ACC112 (cell line): ENCODE results near the gene SEMA4D.
"Not testable (repeated sequence)": the region's sequence is repeated elsewhere in the genome, so short reads cannot be mapped to it uniquely, and the experiment has no call there.

Experiments
- H2AFZ ChIP-seq: fragments of 200-600 bp; sonication (generic); one replicate; pipeline ENCODE4 v1.6.0; 2017; ENCODE audit warnings: antibody characterized with exemption, low read length; ENCODE audit not compliant: unreplicated experiment
- H3K27ac ChIP-seq: fragments of 200-600 bp; sonication (generic); 2 replicates; pipeline ENCODE4 v1.5.1; 2014; ENCODE audit warnings: low read depth, mild to moderate bottlenecking, antibody characterized with exemption, low read length, moderate library complexity
- H3K27me3 ChIP-seq: fragments of 200-600 bp; sonication (generic); 2 replicates; pipeline ENCODE4 v1.6.1; 2014; ENCODE audit warnings: mild to moderate bottlenecking, antibody characterized with exemption, low read length, moderate library complexity, mixed read lengths; ENCODE audit not compliant: insufficient read depth
- H3K36me3 ChIP-seq: fragments of 200-600 bp; sonication (generic); 2 replicates; pipeline ENCODE4 v1.6.1; 2016; ENCODE audit warnings: mild to moderate bottlenecking, antibody characterized with exemption, low read length, moderate library complexity, mixed read lengths; ENCODE audit not compliant: insufficient read depth
- H3K4me1 ChIP-seq: fragments of 200-600 bp; sonication (generic); one replicate; pipeline ENCODE4 v1.6.1; 2016; ENCODE audit warnings: low read length, mixed read lengths; ENCODE audit not compliant: insufficient read depth, unreplicated experiment, control insufficient read depth
- H3K4me3 ChIP-seq: fragments of 200-600 bp; sonication (generic); 2 replicates; pipeline ENCODE4 v1.5.1; 2014; ENCODE audit warnings: mild to moderate bottlenecking, low read depth, low read length
- H3K79me2 ChIP-seq: fragments of 200-600 bp; sonication (generic); one replicate; pipeline ENCODE4 v1.6.0; 2016; ENCODE audit warnings: low read length; ENCODE audit not compliant: control insufficient read depth, unreplicated experiment, insufficient read depth

Gene SEMA4D

GRCh38 chr9:89377411-89377810 lies 120.5 kb downstream of the SEMA4D start:
- no peaks in the 10 kb centered on the region for H3K79me2 ChIP-seq
- no peak overlapping the region for H2AFZ ChIP-seq
- no peaks in the 10 kb centered on the region for H3K4me1 ChIP-seq
- H3K27ac ChIP-seq: no peak overlapping the region
- H3K27me3 ChIP-seq: peaks cover 3% of the 10 kb centered on the region; the same call in 1 of the 2 replicates
- no peak overlapping the region for H3K4me3 ChIP-seq
- H3K36me3 ChIP-seq: no peaks in the 10 kb centered on the region

- H3K79me2 ChIP-seq: no peaks in the 10 kb centered on the region
- no peak overlapping the region for H3K4me3 ChIP-seq
- H2AFZ ChIP-seq: no peak overlapping the region
- H3K27ac ChIP-seq: no peak overlapping the region
- H3K36me3 ChIP-seq: no peaks in the 10 kb centered on the region
- H3K27me3 ChIP-seq: peaks cover 3% of the 10 kb centered on the region; the same call in 1 of the 2 replicates
- no peaks in the 10 kb centered on the region for H3K4me1 ChIP-seq
Observed at GRCh38 chr9:89376741-89377351, 121.1 kb downstream of the SEMA4D start.

- Histone ChIP-seq H2AFZ (no peak overlapping the region), H3K27me3 (peaks cover 3% of the 10 kb centered on the region; the same call in 1 of the 2 replicates), H3K79me2 (no peaks in the 10 kb centered on the region), H3K36me3 (no peaks in the 10 kb centered on the region), H3K27ac (no peak overlapping the region), H3K4me1 (no peaks in the 10 kb centered on the region), H3K4me3 (no peak overlapping the region)
Observed at GRCh38 chr9:89376286-89376685, 121.6 kb downstream of the SEMA4D start.

- no peak overlapping the region for H3K27ac ChIP-seq
- H3K4me3 ChIP-seq: no peak overlapping the region
Observed at GRCh38 chr9:89375191-89375760, 122.6 kb downstream of the SEMA4D start.

GRCh38 chr9:89374176-89374575 lies 123.7 kb downstream of the SEMA4D start:
- Histone ChIP-seq H3K27me3 (peaks cover 3% of the 10 kb centered on the region; the same call in 1 of the 2 replicates), H2AFZ (no peak overlapping the region), H3K27ac (no peak overlapping the region), H3K36me3 (no peaks in the 10 kb centered on the region), H3K4me1 (no peaks in the 10 kb centered on the region), H3K4me3 (no peak overlapping the region), H3K79me2 (no peaks in the 10 kb centered on the region)

More at GRCh38 chr9:89375191-89375760, 122.6 kb downstream of the SEMA4D start:
- no peak overlapping the region for H2AFZ ChIP-seq
- H3K27me3 ChIP-seq: peaks cover 3% of the 10 kb centered on the region; the same call in 1 of the 2 replicates
- H3K36me3 ChIP-seq: no peaks in the 10 kb centered on the region
- no peaks in the 10 kb centered on the region for H3K4me1 ChIP-seq
- H3K79me2 ChIP-seq: no peaks in the 10 kb centered on the region

- H3K4me3 ChIP-seq: no peak overlapping the region
- no peaks in the 10 kb centered on the region for H3K4me1 ChIP-seq
- no peaks in the 10 kb centered on the region for H3K36me3 ChIP-seq
- H3K27me3 ChIP-seq: peaks cover 3% of the 10 kb centered on the region; the same call in 1 of the 2 replicates
- no peak overlapping the region for H3K27ac ChIP-seq
- H3K79me2 ChIP-seq: no peaks in the 10 kb centered on the region
- H2AFZ ChIP-seq: no peak overlapping the region
Observed at GRCh38 chr9:89372979-89373378, 124.9 kb downstream of the SEMA4D start.

- H3K4me3 ChIP-seq: no peak overlapping the region
- no peak overlapping the region for H2AFZ ChIP-seq
- peaks cover under 1% of the 10 kb centered on the region; the same call in 1 of the 2 replicates for H3K27me3 ChIP-seq
- H3K36me3 ChIP-seq: no peaks in the 10 kb centered on the region
- no peaks in the 10 kb centered on the region for H3K79me2 ChIP-seq
- no peaks in the 10 kb centered on the region for H3K4me1 ChIP-seq
- H3K27ac ChIP-seq: no peak overlapping the region
Observed at GRCh38 chr9:89372230-89372816, 125.6 kb downstream of the SEMA4D start.

- not testable (repeated sequence) for H2AFZ ChIP-seq
Observed at GRCh38 chr9:89371791-89372190, 126.1 kb downstream of the SEMA4D start.

GRCh38 chr9:89370593-89370992 lies 127.3 kb downstream of the SEMA4D start:
- no peak overlapping the region for H3K4me3 ChIP-seq
- H3K79me2 ChIP-seq: no peaks in the 10 kb centered on the region
- no peak overlapping the region for H2AFZ ChIP-seq
- no peaks in the 10 kb centered on the region for H3K27me3 ChIP-seq
- no peaks in the 10 kb centered on the region for H3K4me1 ChIP-seq
- no peaks in the 10 kb centered on the region for H3K36me3 ChIP-seq
- no peak overlapping the region for H3K27ac ChIP-seq

More at GRCh38 chr9:89371791-89372190, 126.1 kb downstream of the SEMA4D start:
- H3K79me2 ChIP-seq, H3K27me3 ChIP-seq, H3K27ac ChIP-seq, H3K36me3 ChIP-seq, H3K4me1 ChIP-seq, H3K4me3 ChIP-seq: not testable (repeated sequence)

- Histone ChIP-seq H2AFZ (no peak overlapping the region), H3K79me2 (no peaks in the 10 kb centered on the region), H3K27me3 (no peaks in the 10 kb centered on the region), H3K36me3 (no peaks in the 10 kb centered on the region), H3K4me3 (no peak overlapping the region), H3K4me1 (no peaks in the 10 kb centered on the region), H3K27ac (no peak overlapping the region)
Observed at GRCh38 chr9:89368978-89369377, 128.9 kb downstream of the SEMA4D start.

- H3K79me2 ChIP-seq: no peaks in the 10 kb centered on the region
- H3K27me3 ChIP-seq: no peaks in the 10 kb centered on the region
- no peak overlapping the region for H2AFZ ChIP-seq
- H3K36me3 ChIP-seq: no peaks in the 10 kb centered on the region
- no peaks in the 10 kb centered on the region for H3K4me1 ChIP-seq
- H3K4me3 ChIP-seq: no peak overlapping the region
- H3K27ac ChIP-seq: no peak overlapping the region
Observed at GRCh38 chr9:89368550-89368949, 129.4 kb downstream of the SEMA4D start.
